Skeletal muscle cell (primary cell): Measurements from ENCODE around the gene YPEL1.
"Not testable (repeated sequence)": the region's sequence is repeated elsewhere in the genome, so short reads cannot be mapped to it uniquely, and the experiment has no call there.

Source experiments
- DNase-seq: peaks from one replicate; pipeline ENCODE4 v3.0.0-alpha.2; 2010; ENCODE audit warnings: low read depth
- H3K4me3 ChIP-seq: 2 replicates; pipeline ENCODE4 v1.5.1; 2011; ENCODE audit warnings: low read depth, mild to moderate bottlenecking, control low read depth, low read length, moderate library complexity

Gene YPEL1

DNA sequence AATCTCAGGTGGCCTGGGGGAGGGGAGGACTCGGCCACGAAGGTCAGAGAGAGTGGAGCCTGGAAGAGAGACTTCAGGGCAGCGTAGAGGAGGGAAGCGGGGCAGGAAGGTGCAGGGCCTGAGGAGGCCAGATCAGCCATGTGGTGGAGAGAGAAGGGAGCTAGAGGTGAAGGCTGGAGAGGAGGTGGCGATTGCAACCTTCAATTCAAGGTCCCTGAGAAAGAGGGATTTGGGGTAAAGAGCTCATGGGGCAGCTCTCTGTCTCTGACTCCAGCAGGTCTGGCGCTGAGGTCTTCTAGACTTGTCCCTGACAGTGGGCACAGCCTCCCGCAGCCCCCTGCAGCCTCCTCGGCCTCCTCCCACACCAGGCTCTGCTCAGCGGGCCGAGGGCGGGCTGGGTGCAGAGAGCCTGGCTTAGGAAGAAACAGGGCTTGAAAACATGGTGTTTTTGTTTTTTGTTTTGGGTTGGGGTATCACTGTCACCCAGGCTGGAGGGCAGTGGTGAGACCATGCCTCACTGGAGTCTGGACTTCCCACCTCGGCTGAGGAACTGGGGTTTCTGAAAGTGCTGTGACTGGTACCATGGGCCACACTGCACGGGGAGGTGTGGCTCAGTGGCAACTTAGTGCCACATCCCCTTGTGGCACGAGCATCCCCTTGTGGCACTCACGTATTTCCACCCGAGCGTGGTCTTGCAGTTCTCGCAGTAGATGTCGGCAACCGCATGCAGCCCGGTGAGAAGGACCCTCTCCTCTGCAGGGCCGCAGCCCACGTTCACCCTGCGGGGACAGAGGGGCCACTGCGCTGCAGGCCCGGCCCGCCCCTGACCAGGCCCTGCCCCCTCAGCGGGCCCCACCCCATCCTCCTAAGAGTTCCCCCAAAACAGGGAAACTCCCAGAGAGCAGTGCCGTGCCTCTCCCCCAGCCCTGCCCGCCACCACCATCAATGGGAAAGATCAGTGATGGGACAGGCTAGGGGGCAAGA lies 32.6 kb downstream of the YPEL1 start:
- DNase-seq = no peak
- no peak overlapping the region for H3K4me3 ChIP-seq

DNA sequence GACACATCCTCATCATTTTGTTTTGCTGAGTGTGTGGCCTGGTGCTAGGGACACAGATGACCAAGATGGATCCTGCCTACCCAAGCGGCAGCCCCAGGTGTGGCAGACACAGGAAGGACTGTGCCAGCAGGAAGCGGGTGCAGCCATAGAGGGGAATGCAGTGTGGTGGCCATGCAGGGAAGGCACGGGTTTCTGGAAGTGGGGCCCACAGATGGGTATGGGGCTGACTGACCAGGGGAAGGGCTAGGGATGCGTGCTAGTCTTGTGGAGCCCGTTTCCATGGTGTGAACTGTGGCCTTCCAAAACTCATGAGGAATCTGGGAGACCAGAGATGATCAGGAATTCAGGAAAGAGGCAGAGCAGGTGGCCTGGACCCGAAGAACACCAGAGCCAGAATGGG lies 33.5 kb downstream of the YPEL1 start:
- DNase-seq = no peak
- H3K4me3 ChIP-seq = no peak overlapping the region

DNA sequence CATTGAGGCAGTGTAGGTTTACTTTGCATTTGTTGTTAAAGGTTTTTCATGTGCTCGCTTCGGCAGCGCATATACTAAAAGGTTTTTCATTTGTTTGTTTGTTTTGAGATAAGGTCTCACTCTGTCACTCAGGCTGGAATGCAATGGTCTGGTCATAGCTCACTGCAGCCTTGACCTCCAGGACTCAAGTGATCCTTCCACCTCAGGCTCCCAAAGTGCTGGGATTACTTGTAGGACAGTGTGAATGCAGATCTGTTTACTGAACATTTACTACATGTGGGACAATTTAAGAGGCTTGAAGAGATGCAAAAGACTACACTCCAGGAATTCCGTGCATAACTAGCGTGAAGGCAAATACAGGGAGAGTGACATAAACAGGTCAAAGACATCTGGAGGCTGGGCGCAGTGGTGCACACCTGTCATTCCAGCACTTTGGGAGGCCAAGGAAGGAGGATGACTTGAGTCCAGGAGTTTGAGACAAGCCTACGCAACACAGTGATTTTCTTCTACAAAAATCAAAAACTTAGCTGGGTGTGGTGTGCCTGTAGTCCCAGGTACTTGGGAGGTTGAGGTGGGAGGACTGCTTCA lies 34.1 kb downstream of the YPEL1 start:
- no peak overlapping the region for H3K4me3 ChIP-seq
- DNase-seq = no peak

GRCh38 chr22:21700822-21701221 lies 34.8 kb downstream of the YPEL1 start:
- DNase-seq = no peak
- H3K4me3 ChIP-seq = no peak overlapping the region

- H3K4me3 ChIP-seq = no peak overlapping the region
- DNase-seq = no peak
These were observed 36.0 kb downstream of the YPEL1 start for GRCh38 chr22:21699643-21700042.

DNA sequence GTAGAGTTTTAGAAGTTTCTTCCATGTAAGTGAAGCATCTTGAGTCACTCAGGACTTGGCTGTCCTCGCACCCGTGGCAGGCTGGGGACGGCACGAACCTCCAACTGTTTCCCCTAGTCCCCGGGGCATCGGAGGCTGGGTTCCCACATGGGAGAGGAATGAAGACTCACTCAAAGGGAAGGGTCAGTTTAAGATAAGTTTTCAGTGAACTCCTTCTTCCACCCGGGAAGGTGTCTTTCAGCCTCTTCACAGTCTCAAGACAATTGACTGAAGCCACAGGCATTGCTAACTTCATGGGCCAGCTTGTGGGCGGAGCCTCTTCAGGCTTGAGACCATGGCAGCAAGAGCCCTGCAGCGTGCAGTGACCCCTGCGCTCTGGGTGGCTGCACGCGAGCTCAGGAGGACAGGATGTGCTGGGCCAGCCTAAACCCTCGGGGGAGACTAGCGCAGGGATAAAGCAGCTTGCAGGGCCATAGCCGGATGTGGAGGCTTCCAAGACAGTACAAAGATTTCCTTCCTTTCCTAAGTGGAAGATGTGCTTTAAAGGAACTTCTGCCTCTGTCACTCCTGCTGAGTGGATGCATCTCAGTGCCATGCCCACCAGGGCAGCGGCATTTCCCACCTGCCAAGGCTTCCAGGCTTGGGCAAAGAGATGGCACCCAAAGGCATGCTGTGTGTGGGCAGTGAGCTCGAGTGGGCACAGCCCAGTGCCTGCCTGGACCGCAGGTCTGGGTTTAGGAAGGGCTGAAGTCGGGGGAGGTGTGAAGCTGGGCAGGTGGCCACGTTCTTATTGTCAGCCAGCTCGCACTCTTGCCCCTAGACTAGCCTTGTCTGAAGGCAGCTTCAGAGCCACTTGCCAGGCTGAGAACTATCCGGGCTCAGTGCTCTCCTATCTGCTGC lies 36.9 kb downstream of the YPEL1 start:
- no peak overlapping the region for H3K4me3 ChIP-seq
- no peak for DNase-seq

- DNase-seq = no peak
- H3K4me3 ChIP-seq = no peak overlapping the region
These were observed 37.7 kb downstream of the YPEL1 start for GRCh38 chr22:21697880-21698279.

DNA sequence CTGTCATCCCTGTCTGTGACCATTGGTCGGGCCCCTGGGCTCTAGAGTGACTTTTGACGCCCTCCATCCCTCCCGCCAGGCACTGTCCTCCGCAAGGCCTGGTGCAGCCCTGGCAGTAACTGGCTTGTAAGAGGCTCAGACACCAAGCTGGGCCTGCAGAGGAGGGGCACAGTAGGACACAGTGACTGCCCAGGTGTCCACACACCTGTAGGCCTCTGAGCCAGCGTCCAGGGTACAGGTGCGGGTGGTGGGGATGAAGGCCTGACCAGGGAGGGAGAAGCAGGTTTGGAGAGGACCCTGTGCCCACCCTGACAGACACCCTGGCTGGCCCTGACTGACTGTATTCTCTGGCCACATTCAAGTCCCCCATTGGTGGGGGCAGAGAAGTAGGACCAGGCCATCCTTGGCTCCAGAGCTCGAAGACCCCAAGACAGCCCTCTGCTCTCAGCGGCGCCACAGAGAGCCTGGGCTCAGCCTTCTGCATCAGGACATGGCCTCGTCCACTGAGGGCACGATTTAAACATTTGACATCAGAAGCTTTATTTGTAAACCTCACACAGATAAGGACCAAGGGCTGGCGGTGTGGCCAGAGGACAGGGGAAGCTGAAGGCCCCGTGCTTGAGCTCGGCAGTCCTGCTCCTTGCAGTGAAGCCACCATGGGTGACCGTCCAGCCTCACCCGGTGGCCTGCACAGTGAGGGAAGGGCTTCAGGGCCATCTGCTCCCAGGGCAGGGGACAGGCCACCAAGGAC lies 38.4 kb downstream of the YPEL1 start:
- no peak overlapping the region for H3K4me3 ChIP-seq

GRCh38 chr22:21696115-21696514 lies 39.5 kb downstream of the YPEL1 start:
- no peak overlapping the region for H3K4me3 ChIP-seq
- no peak for DNase-seq

More for the DNA sequence above, 38.4 kb downstream of the YPEL1 start:
- no peak for DNase-seq

- no peak for DNase-seq
- no peak overlapping the region for H3K4me3 ChIP-seq
These were observed 40.0 kb downstream of the YPEL1 start for GRCh38 chr22:21695430-21696085.

DNA sequence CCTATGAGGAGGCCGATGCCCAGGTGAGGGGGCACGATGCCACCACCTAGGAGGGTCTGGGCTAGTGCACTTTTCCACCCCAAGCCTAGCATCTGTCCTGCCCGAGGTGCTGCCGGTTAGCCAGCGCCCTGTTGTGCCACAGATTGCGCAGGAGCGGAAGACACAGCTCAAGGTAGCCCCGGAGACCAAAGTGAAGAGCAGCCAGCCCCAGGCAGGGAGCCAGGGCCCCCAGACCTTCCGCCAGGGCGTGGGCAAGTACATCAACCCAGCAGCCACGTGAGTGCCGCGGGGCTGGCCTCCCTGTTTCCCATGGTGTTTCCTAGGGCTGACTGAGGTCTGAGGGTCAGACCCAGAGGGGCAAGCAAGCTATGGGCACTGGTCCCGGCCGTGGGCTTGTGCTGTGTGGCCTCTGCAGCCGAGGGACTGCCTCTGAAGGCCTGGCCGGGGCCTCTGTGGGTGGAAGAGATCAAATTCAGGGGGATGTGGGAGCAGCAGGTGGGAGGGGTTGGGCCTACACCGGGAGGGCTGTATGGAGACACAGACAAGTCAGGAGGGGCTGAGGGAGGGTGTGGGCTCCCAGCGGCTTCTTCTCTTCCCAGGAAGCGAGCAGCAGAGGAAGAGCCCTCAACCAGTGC lies 40.7 kb downstream of the YPEL1 start:
- no peak overlapping the region for H3K4me3 ChIP-seq
- DNase-seq = no peak

DNA sequence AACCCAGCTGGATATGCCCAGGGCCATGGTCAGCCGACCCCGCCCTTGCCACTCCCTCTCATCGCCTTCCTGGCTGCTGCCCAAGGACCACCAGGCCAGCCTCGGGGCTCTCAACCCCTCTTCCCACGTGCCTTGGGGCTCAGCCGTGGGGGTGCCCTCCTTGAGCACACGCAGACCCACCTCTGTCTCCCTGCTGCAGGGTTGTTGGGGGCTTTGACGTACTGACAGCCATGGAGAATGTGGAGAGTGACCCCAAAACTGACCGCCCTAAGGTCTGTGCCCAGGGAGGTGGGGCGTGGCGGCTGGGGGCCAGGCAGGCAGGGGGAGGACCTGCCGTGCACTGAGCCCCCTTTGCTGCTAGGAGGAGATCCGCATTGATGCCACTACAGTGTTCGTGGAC lies 41.2 kb downstream of the YPEL1 start:
- no peak for DNase-seq
- H3K4me3 ChIP-seq = no peak overlapping the region

DNA sequence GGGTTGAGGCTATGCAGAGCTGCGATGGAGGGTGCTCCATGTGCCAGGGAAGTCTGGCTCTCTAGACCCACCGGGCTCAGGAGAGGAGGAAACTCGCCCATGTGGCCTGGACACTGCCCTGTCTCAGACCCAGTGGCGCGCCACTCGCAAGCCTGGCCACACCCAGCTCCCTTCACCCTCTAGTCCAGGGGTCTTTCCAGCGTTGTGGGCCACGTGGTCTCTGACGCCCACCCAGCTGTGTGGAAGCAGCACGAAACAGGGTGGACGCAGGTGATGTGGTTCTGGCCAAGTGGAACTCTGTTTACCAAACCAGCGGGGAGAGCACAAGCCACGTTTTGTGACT lies 41.6 kb downstream of the YPEL1 start:
- no peak for DNase-seq
- no peak overlapping the region for H3K4me3 ChIP-seq

DNA sequence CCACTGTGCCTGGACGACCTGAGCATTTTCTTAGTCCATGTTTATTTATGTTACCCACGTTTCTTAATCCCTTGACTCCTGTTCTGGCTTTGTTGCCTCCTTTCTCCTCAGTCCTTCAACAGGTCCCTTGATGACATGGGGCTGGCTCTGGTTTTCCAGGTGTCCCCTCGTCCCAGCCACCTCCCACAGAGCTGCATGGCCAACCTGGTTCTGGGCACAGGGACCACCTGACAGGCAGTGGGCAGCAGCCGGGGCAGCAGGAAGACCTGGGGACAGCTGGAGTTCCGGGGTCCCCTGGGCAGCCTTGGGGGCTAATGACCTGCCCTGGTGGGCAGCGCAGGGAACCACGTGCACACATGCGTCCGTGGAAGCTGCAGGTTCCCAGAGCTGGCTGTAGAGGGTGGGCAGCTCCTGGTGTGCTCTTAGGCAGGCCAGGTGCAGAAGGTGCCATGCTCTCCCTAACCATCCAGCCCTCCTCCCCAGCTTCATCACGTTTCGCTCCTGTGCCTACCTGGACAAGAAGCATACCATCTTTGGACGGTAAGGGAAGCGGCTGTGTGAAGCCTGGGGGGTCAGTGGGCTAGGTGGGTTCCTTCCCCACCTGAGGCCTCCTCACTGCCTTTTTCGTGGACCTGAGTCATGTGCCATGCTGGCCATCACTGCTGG lies 42.1 kb downstream of the YPEL1 start:
- DNase-seq = no peak
- H3K4me3 ChIP-seq = no peak overlapping the region

DNA sequence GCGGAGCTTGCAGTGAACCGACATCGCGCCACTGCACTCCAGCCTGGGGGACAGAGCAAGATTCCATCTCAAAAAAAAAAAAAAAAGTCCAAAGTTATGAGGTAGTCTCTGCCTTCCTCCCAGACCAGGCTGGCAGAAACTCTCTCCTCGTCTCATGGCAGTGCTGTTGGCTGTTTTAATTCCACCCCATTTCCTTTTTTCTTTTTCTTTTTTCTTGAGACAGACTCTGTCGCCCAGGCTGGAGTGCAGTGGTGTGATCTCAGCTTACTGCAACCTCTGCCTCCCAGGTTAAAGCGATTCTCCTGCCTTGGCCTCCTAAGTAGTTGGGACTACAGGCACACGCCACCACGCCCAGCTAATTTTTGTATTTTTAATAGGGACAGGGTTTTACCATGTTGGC lies 42.7 kb downstream of the YPEL1 start:
- H3K4me3 ChIP-seq, DNase-seq: not testable (repeated sequence)

- no peak for DNase-seq
- no peak overlapping the region for H3K4me3 ChIP-seq
These were observed 43.8 kb downstream of the YPEL1 start for GRCh38 chr22:21691816-21692215.

DNA sequence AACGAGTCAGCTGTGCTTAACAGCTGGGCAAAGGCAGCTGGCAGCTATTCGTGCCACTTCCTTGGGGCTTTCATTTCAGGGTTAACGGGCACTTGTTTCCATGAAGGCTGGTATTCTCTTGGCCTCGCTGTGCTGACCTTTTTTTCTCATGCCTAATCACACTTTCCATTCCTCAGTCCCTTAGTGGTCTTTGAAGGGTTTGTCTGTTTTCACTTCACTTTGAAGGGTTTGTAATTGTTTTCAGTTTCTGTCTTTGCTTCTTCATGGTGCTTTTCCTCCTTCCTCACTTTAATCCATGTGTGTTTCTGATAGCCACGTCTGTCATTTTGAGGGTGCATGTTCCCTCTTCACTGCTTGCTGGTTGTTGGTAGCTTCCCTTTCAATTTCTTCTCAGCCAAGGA lies 45.2 kb downstream of the YPEL1 start:
- DNase-seq = no peak
- H3K4me3 ChIP-seq = no peak overlapping the region
